MCF 10A (cell line): ENCODE results near the gene TNFAIP2. TPM values are rescaled to one million over a fixed set of nuclear protein-coding genes. Genes with fewer than 3 reads are reported as not detected.

Experiments
- BruUV-seq: library from RNA; stranded (reverse); fragments of 400-500 nt; replicated peaks from 2 replicates; lab custom pipeline; 2021; lab: Mats Ljungman, UMichigan
- CTCF ChIA-PET: fragments of 300-600 bp; sonication (Branson Sonifier 250); formaldehyde crosslinking; extraction: SDS; loops from one replicate; lab custom pipeline; 2021; ENCODE audit warnings: antibody characterized with exemption, inconsistent platforms; lab: Yijun Ruan, JAX
- POLR2A ChIA-PET: fragments of 300-600, 350-650 bp; sonication (Branson Sonifier 250); formaldehyde crosslinking; extraction: SDS; loops from one replicate; lab custom pipeline; 2020; ENCODE audit warnings: antibody characterized with exemption, inconsistent platforms; lab: Yijun Ruan, JAX
- DNase-seq: peaks from one replicate; pipeline ENCODE4 v3.0.0-alpha.2; 2018; ENCODE audit not compliant: unreplicated experiment
- H3K27ac Mint-ChIP-seq: one replicate; pipeline ENCODE4 v1.8.0; 2022; ENCODE audit warnings: mild to moderate bottlenecking, low read depth, mixed read lengths; ENCODE audit not compliant: unreplicated experiment
- H3K27me3 Mint-ChIP-seq: one replicate; pipeline ENCODE4 v1.8.0; 2022; ENCODE audit warnings: mixed read lengths; ENCODE audit not compliant: insufficient read depth, unreplicated experiment
- H3K36me3 Mint-ChIP-seq: one replicate; pipeline ENCODE4 v1.8.0; 2022; ENCODE audit warnings: mild to moderate bottlenecking, moderate library complexity, mixed read lengths; ENCODE audit not compliant: insufficient read depth, unreplicated experiment
- H3K4me1 Mint-ChIP-seq: one replicate; pipeline ENCODE4 v1.8.0; 2022; ENCODE audit warnings: mixed read lengths; ENCODE audit not compliant: insufficient read depth, unreplicated experiment
- H3K4me3 Mint-ChIP-seq: one replicate; pipeline ENCODE4 v1.8.0; 2022; ENCODE audit warnings: mild to moderate bottlenecking, moderate library complexity, mixed read lengths; ENCODE audit not compliant: unreplicated experiment
- H3K9me3 Mint-ChIP-seq: one replicate; pipeline ENCODE4 v1.8.0; 2022; ENCODE audit warnings: mixed read lengths; ENCODE audit not compliant: unreplicated experiment
- CTCF ChIP-seq: fragments of 200-600 bp; IDR thresholded peaks from one replicate; pipeline ENCODE4 v1.8.0; 2022; ENCODE audit warnings: antibody characterized with exemption, mild to moderate bottlenecking; ENCODE audit not compliant: unreplicated experiment
- intact Hi-C: fragments of 100-400 bp; cut with micrococcal nuclease; formaldehyde crosslinking; loops from 2 replicates; pipeline ENCODE4 v1.14.1; 2022
- total RNA-seq: library from RNA; stranded (reverse); gene quantifications from 2 replicates; pipeline ENCODE4 v1.2.3, GENCODE V29; 2022

The TNFAIP2 gene
- total RNA-seq, 1 experiment from 2014 or later: 19.1 TPM

GRCh38 chr14:103102689-103103260 is 20.5 kb upstream of the TNFAIP2 start:
- POLR2A ChIA-PET: interaction anchor here (1.7 to 3.0 kb wide), 2 partner anchors 192 to 231 kb away, joined by 3 to 19 read pairs; partner anchors contain the start of gene EIF5
- no peak overlapping the region for H3K27ac Mint-ChIP-seq
- intact Hi-C loops: no loop called here
- no peaks in the 10 kb centered on the region for H3K9me3 Mint-ChIP-seq
- TF ChIP-seq CTCF: no peak
- CTCF ChIA-PET: interaction anchor here (0.6 to 4.5 kb wide), 2 partner anchors 168 to 190 kb away, joined by 3 to 166 read pairs; no protein-coding TSS in a partner anchor
- H3K36me3 Mint-ChIP-seq: no peaks in the 10 kb centered on the region
- H3K4me1 Mint-ChIP-seq: peaks cover 4% of the 10 kb centered on the region
- peaks cover 13% of the 10 kb centered on the region for H3K27me3 Mint-ChIP-seq
- DNase-seq: no peak
- BruUV-seq: no TSS peak
- no peak overlapping the region for H3K4me3 Mint-ChIP-seq

GRCh38 chr14:103103461-103104388 is 19.5 kb upstream of the TNFAIP2 start:
- Mint-ChIP-seq H3K27me3 (peaks cover 13% of the 10 kb centered on the region), H3K9me3 (no peaks in the 10 kb centered on the region), H3K27ac (no peak overlapping the region), H3K4me1 (peaks cover 4% of the 10 kb centered on the region), H3K4me3 (peak overlapping the region; percentile 63), H3K36me3 (no peaks in the 10 kb centered on the region)
- intact Hi-C loops: no loop called here
- ChIA-PET CTCF (interaction anchor here (0.6 to 4.5 kb wide), 26 partner anchors 7 to 493 kb away, joined by 3 to 166 read pairs (median 9); no protein-coding TSS in a partner anchor), POLR2A (interaction anchor here (1.7 to 3.0 kb wide), 3 partner anchors 177 to 230 kb away, joined by 3 to 19 read pairs (median 5); partner anchors contain the start of gene EIF5)
- no TSS peak for BruUV-seq
- peak; percentile 66 for DNase-seq
- TF ChIP-seq CTCF: peak; percentile 14

- no peak for DNase-seq
- peaks cover 4% of the 10 kb centered on the region for H3K4me1 Mint-ChIP-seq
- H3K9me3 Mint-ChIP-seq: no peaks in the 10 kb centered on the region
- ChIA-PET POLR2A (interaction anchor here (0.9 to 3.0 kb wide), 9 partner anchors 25 to 229 kb away, joined by 3 to 19 read pairs (median 3); partner anchors contain the start of gene EIF5), CTCF (interaction anchor here (0.6 to 4.5 kb wide), 60 partner anchors 8 to 1665 kb away, joined by 3 to 166 read pairs (median 5); no protein-coding TSS in a partner anchor)
- no peak overlapping the region for H3K4me3 Mint-ChIP-seq
- no peak overlapping the region for H3K27ac Mint-ChIP-seq
- H3K36me3 Mint-ChIP-seq: no peaks in the 10 kb centered on the region
- intact Hi-C loops: no loop called here
- BruUV-seq: no TSS peak
- peaks cover 13% of the 10 kb centered on the region for H3K27me3 Mint-ChIP-seq
- no peak for TF ChIP-seq CTCF
These were observed 18.9 kb upstream of the TNFAIP2 start for GRCh38 chr14:103104389-103104653.
